BJ (cell line): ENCODE data around the gene IRX2. TPM values are rescaled to one million over a fixed set of nuclear protein-coding genes. Genes with fewer than 3 reads are reported as not detected.

ENCODE experiments used
- CTCF ChIA-PET: fragments of 350-600 bp; formaldehyde crosslinking; extraction: SDS; loops from one replicate; lab custom pipeline; 2021; ENCODE audit warnings: antibody characterized with exemption, inconsistent platforms; lab: Yijun Ruan, JAX
- POLR2A ChIA-PET: fragments of 300-600 bp; sonication (Branson Sonifier 250); formaldehyde crosslinking; extraction: SDS; loops from one replicate; lab custom pipeline; 2021; ENCODE audit warnings: antibody characterized with exemption; lab: Charles Lee
- DNase-seq: peaks from one replicate; pipeline ENCODE4 v3.0.0-alpha.2; 2011; ENCODE audit warnings: low read depth
- H3K27me3 ChIP-seq: 2 replicates; pipeline ENCODE4 v1.6.0; 2011; ENCODE audit warnings: low read length; ENCODE audit not compliant: control insufficient read depth, insufficient read depth
- H3K36me3 ChIP-seq: 2 replicates; pipeline ENCODE4 v1.5.1; 2011; ENCODE audit warnings: low read length; ENCODE audit not compliant: control insufficient read depth, insufficient read depth
- H3K4me3 ChIP-seq: 2 replicates; pipeline ENCODE4 v1.5.1; 2011; ENCODE audit warnings: low read depth, mild to moderate bottlenecking, control low read depth, low read length
- CTCF ChIP-seq: IDR thresholded peaks from 2 replicates; pipeline ENCODE4 v1.5.1; 2011; ENCODE audit warnings: low read depth, mild to moderate bottlenecking, control low read depth, inconsistent platforms, low read length, moderate library complexity; ENCODE audit not compliant: insufficient read depth
- polyA plus RNA-seq: library from polyadenylated mRNA; depleted of rRNA; stranded (reverse); fragments of >200 nt; gene quantifications from 2 replicates; pipeline ENCODE4 v1.2.3, GENCODE V29; 2011

IRX2 gene
- polyA plus RNA-seq, 1 experiment: 1.8 TPM

GRCh38 chr5:2732004-2732403, 19.5 kb downstream of the IRX2 start:
- POLR2A ChIA-PET: no interaction called here
- 0 out of 2 replicates have a peak, but pooled peaks cover 2% of the 10 kb centered on the region for H3K27me3 ChIP-seq
- H3K4me3 ChIP-seq: no peak overlapping the region
- H3K36me3 ChIP-seq: no peaks in the 10 kb centered on the region
- CTCF ChIA-PET: no interaction called here
- no peak for TF ChIP-seq CTCF
- no peak for DNase-seq

GRCh38 chr5:2729189-2729588, 22.3 kb downstream of the IRX2 start:
- no peak overlapping the region for H3K4me3 ChIP-seq
- DNase-seq: no peak
- CTCF ChIA-PET: no interaction called here
- no peak for TF ChIP-seq CTCF
- no peaks in the 10 kb centered on the region for H3K27me3 ChIP-seq
- POLR2A ChIA-PET: no interaction called here
- no peaks in the 10 kb centered on the region for H3K36me3 ChIP-seq

- Histone ChIP-seq H3K4me3 (no peak overlapping the region), H3K36me3 (no peaks in the 10 kb centered on the region), H3K27me3 (no peaks in the 10 kb centered on the region)
- TF ChIP-seq CTCF: no peak
- DNase-seq: no peak
- CTCF ChIA-PET: no interaction called here
- POLR2A ChIA-PET: no interaction called here
Observed at GRCh38 chr5:2727550-2727949, 23.9 kb downstream of the IRX2 start.

GRCh38 chr5:2725980-2726765, 25.3 kb downstream of the IRX2 start:
- TF ChIP-seq CTCF: no peak
- H3K36me3 ChIP-seq: no peaks in the 10 kb centered on the region
- no peak overlapping the region for H3K4me3 ChIP-seq
- CTCF ChIA-PET: no interaction called here
- H3K27me3 ChIP-seq: no peaks in the 10 kb centered on the region
- no peak for DNase-seq
- POLR2A ChIA-PET: no interaction called here

GRCh38 chr5:2724831-2725230, 26.6 kb downstream of the IRX2 start:
- ChIA-PET POLR2A (no interaction called here), CTCF (no interaction called here)
- H3K27me3 ChIP-seq: no peaks in the 10 kb centered on the region
- no peak for TF ChIP-seq CTCF
- no peak overlapping the region for H3K4me3 ChIP-seq
- no peaks in the 10 kb centered on the region for H3K36me3 ChIP-seq
- DNase-seq: no peak
